ENCODE data around the gene SLC6A13. TPM values are rescaled to one million over a fixed set of nuclear protein-coding genes. Genes with fewer than 3 reads are reported as not detected.

Gene SLC6A13
- polyA plus RNA-seq, 1 donor from 2014 or later: 1.4 TPM

DNA sequence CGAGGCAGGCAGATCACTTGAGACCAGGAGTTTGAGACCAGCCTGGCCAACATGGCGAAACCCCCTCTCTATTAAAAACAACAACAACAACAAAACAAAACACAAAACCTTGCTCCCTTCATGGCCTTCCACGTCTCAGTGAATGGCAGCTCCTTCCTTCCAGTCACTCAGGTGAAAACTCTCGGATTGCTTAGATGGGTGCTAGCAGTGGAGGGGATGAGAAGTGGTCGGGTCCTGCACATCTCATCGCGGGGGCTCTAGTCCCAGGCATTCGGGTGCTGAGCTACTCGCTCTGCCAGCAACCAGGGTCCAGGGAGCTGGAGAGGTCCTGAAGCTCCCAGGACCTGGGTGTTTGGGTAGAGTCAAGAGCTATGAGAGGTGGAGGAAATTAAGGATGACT lies 7.7 kb downstream of the SLC6A13 start:
- H3K27ac ChIP-seq (ENCODE audit: low read length): no peak overlapping the region
- H3K27me3 ChIP-seq (ENCODE audit: insufficient read depth, low read depth, low read length): no peaks in the 10 kb centered on the region
- no peak overlapping the region for H3K4me3 ChIP-seq (ENCODE audit: low read length)
- H3K36me3 ChIP-seq (ENCODE audit: insufficient read depth, low read length): no peaks in the 10 kb centered on the region
- no peak overlapping the region for H3K9ac ChIP-seq (ENCODE audit: low read length)
- no peak overlapping the region for H3K4me2 ChIP-seq (ENCODE audit: low read length)
- H4K20me1 ChIP-seq (ENCODE audit: insufficient read depth): no peaks in the 10 kb centered on the region
- TF ChIP-seq EZH2 (IDR thresholded peaks at IDR 0.05; ENCODE audit: borderline replicate concordance, insufficient read depth, low read length, poor library complexity, severe bottlenecking) (no peak), SMC3 (conservative IDR thresholded peaks at IDR 0.05; ENCODE audit: poor library complexity) (no peak), POLR2AphosphoS5 (IDR thresholded peaks at IDR 0.05) (no peak), RAD21 (conservative IDR thresholded peaks at IDR 0.05) (no peak), CTCF (IDR thresholded peaks at IDR 0.05; ENCODE audit: poor library complexity, severe bottlenecking) (no peak), MXI1 (conservative IDR thresholded peaks at IDR 0.05; ENCODE audit: poor library complexity, severe bottlenecking) (no peak), TAF1 (IDR thresholded peaks at IDR 0.05; ENCODE audit: low read depth) (no peak), EP300 (conservative IDR thresholded peaks at IDR 0.05; ENCODE audit: poor library complexity, severe bottlenecking) (no peak)
- TF ChIP-seq, protein P1, sequence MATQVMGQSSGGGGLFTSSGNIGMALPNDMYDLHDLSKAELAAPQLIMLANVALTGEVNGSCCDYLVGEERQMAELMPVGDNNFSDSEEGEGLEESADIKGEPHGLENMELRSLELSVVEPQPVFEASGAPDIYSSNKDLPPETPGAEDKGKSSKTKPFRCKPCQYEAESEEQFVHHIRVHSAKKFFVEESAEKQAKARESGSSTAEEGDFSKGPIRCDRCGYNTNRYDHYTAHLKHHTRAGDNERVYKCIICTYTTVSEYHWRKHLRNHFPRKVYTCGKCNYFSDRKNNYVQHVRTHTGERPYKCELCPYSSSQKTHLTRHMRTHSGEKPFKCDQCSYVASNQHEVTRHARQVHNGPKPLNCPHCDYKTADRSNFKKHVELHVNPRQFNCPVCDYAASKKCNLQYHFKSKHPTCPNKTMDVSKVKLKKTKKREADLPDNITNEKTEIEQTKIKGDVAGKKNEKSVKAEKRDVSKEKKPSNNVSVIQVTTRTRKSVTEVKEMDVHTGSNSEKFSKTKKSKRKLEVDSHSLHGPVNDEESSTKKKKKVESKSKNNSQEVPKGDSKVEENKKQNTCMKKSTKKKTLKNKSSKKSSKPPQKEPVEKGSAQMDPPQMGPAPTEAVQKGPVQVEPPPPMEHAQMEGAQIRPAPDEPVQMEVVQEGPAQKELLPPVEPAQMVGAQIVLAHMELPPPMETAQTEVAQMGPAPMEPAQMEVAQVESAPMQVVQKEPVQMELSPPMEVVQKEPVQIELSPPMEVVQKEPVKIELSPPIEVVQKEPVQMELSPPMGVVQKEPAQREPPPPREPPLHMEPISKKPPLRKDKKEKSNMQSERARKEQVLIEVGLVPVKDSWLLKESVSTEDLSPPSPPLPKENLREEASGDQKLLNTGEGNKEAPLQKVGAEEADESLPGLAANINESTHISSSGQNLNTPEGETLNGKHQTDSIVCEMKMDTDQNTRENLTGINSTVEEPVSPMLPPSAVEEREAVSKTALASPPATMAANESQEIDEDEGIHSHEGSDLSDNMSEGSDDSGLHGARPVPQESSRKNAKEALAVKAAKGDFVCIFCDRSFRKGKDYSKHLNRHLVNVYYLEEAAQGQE (IDR thresholded peaks at IDR 0.05; ENCODE audit: borderline replicate concordance): no peak
- no peaks in the 10 kb centered on the region for H3K79me2 ChIP-seq (replicated peaks; ENCODE audit: insufficient read depth, low read length)
- H3K9me2 ChIP-seq (ENCODE audit: insufficient read depth, low read length): no peaks in the 10 kb centered on the region
- H3K9me3 ChIP-seq (ENCODE audit: low read length): no peaks in the 10 kb centered on the region
- no peak overlapping the region for H2AFZ ChIP-seq (ENCODE audit: low read depth, low read length)
- no peaks in the 10 kb centered on the region for H3F3A ChIP-seq (ENCODE audit: insufficient read depth, low read length, poor library complexity, severe bottlenecking)

DNA sequence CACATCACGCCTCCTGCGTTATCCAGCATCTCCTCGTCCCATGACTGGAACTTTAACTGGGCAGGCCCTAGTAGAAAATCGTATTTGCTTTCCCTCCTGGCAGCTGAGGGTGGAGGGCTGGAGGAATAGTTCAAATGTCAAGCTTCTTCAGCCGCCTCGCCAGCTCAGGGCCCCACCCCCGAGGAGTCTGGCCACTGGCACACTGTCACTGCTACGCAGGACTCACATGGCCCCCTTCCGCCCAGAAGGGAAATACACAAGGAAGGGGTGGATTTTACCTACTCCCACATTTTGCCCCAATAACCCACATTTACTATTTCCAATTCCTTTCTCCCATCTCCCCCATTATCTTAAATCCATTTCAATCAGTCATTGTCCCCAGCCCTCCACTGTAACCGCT lies 8.6 kb downstream of the SLC6A13 start:
- Histone ChIP-seq H2AFZ (ENCODE audit: low read depth, low read length) (no peak overlapping the region), H3K79me2 (replicated peaks; ENCODE audit: insufficient read depth, low read length) (no peaks in the 10 kb centered on the region), H3K4me2 (ENCODE audit: low read length) (no peak overlapping the region), H3K9me3 (ENCODE audit: low read length) (no peaks in the 10 kb centered on the region), H3K4me3 (ENCODE audit: low read length) (no peak overlapping the region), H3K27ac (ENCODE audit: low read length) (no peak overlapping the region), H3F3A (ENCODE audit: insufficient read depth, low read length, poor library complexity, severe bottlenecking) (no peaks in the 10 kb centered on the region), H3K27me3 (ENCODE audit: insufficient read depth, low read depth, low read length) (no peaks in the 10 kb centered on the region), H3K36me3 (ENCODE audit: insufficient read depth, low read length) (no peaks in the 10 kb centered on the region), H3K9me2 (ENCODE audit: insufficient read depth, low read length) (no peaks in the 10 kb centered on the region), H3K9ac (ENCODE audit: low read length) (no peak overlapping the region), H4K20me1 (ENCODE audit: insufficient read depth) (no peaks in the 10 kb centered on the region)
- TF ChIP-seq CTCF (IDR thresholded peaks at IDR 0.05; ENCODE audit: poor library complexity, severe bottlenecking) (no peak), MXI1 (conservative IDR thresholded peaks at IDR 0.05; ENCODE audit: poor library complexity, severe bottlenecking) (no peak), RAD21 (conservative IDR thresholded peaks at IDR 0.05) (no peak), POLR2AphosphoS5 (IDR thresholded peaks at IDR 0.05) (no peak), EP300 (conservative IDR thresholded peaks at IDR 0.05; ENCODE audit: poor library complexity, severe bottlenecking) (no peak), EZH2 (IDR thresholded peaks at IDR 0.05; ENCODE audit: borderline replicate concordance, insufficient read depth, low read length, poor library complexity, severe bottlenecking) (no peak), SMC3 (conservative IDR thresholded peaks at IDR 0.05; ENCODE audit: poor library complexity) (no peak)
- TF ChIP-seq, protein P1 (IDR thresholded peaks at IDR 0.05; ENCODE audit: borderline replicate concordance): no peak

Data from neural cell (in vitro differentiated cells).